Measurements from ENCODE around the gene BMPR1A. TPM values are rescaled to one million over a fixed set of nuclear protein-coding genes. Genes with fewer than 3 reads are reported as not detected.

BMPR1A gene
- total and polyA plus RNA-seq, 4 donors = 3.8 to 66.2 (median 19.7) TPM

GRCh38 chr10:86833969-86834368 is 77.5 kb downstream of the BMPR1A start:
- H3K4me1 ChIP-seq (ENCODE audit: control insufficient read depth in 5 of 5, insufficient read depth in 5 of 5, low read length in 5 of 5) = peaks cover 0 to 22% (median 5%) of the 10 kb centered on the region in 5 donors
- TF ChIP-seq CTCF (IDR thresholded peaks at IDR 0.05; ENCODE audit: control extremely low read depth, extremely low read depth) = no peak
- H3K9ac ChIP-seq (ENCODE audit: insufficient read depth in 1 of 2, low read length in 2 of 2) = no peak overlapping the region
- no peaks in the 10 kb centered on the region for H3K27me3 ChIP-seq (ENCODE audit: control insufficient read depth in 3 of 3, insufficient read depth in 3 of 3, low read length in 2 of 3)
- peak in 1 of 3 donors; percentile 49 for DNase-seq
- H3K36me3 ChIP-seq (ENCODE audit: control insufficient read depth in 4 of 4, insufficient read depth in 4 of 4, low read length in 4 of 4) = peaks cover 0 to 3% (median 0%) of the 10 kb centered on the region in 4 donors
- no peaks in the 10 kb centered on the region for H3K9me3 ChIP-seq (ENCODE audit: control insufficient read depth in 4 of 4, insufficient read depth in 3 of 4, low read length in 3 of 4)
- no peak overlapping the region for H3K4me3 ChIP-seq
- no peak for ATAC-seq (ENCODE audit: insufficient read depth, low FRiP score)
- H3K27ac ChIP-seq (ENCODE audit: low read depth in 1 of 2, low read length in 1 of 2) = no peak overlapping the region

- TF ChIP-seq CTCF (IDR thresholded peaks at IDR 0.05; ENCODE audit: control extremely low read depth, extremely low read depth) = no peak
- 78 to 81% methylated on average over 1 of the region's 1 CpG for WGBS, 2 donors
- H3K27ac ChIP-seq (ENCODE audit: low read depth in 1 of 2, low read length in 1 of 2) = no peak overlapping the region
Observed at GRCh38 chr10:86836044-86836443, 79.6 kb downstream of the BMPR1A start.

GRCh38 chr10:86837663-86838062 is 81.2 kb downstream of the BMPR1A start:
- TF ChIP-seq CTCF (IDR thresholded peaks at IDR 0.05; ENCODE audit: control extremely low read depth, extremely low read depth) = no peak
- 66 to 78% methylated on average over 7 of the region's 7 CpGs for WGBS, 2 donors

More at GRCh38 chr10:86836044-86836443, 79.6 kb downstream of the BMPR1A start:
- H3K36me3 ChIP-seq (ENCODE audit: control insufficient read depth in 4 of 4, insufficient read depth in 4 of 4, low read length in 4 of 4) = peaks cover 0 to 11% (median under 1%) of the 10 kb centered on the region in 4 donors
- peaks cover 0 to 13% (median 8%) of the 10 kb centered on the region in 5 donors for H3K4me1 ChIP-seq (ENCODE audit: control insufficient read depth in 5 of 5, insufficient read depth in 5 of 5, low read length in 5 of 5)
- no peaks in the 10 kb centered on the region for H3K9me3 ChIP-seq (ENCODE audit: control insufficient read depth in 4 of 4, insufficient read depth in 3 of 4, low read length in 3 of 4)
- H3K9ac ChIP-seq (ENCODE audit: insufficient read depth in 1 of 2, low read length in 2 of 2) = no peak overlapping the region
- DNase-seq (no peak), ATAC-seq (ENCODE audit: insufficient read depth, low FRiP score) (no peak)
- no peak overlapping the region for H3K4me3 ChIP-seq
- H3K27me3 ChIP-seq (ENCODE audit: control insufficient read depth in 3 of 3, insufficient read depth in 3 of 3, low read length in 2 of 3) = no peaks in the 10 kb centered on the region

GRCh38 chr10:86840498-86840897 is 84.1 kb downstream of the BMPR1A start:
- WGBS, 2 donors = 69 to 70% methylated on average over 4 of the region's 4 CpGs
- H3K9ac ChIP-seq (ENCODE audit: insufficient read depth in 1 of 2, low read length in 2 of 2) = no peak overlapping the region
- H3K4me1 ChIP-seq (ENCODE audit: control insufficient read depth in 5 of 5, insufficient read depth in 5 of 5, low read length in 5 of 5) = peaks cover 0 to 8% (median 5%) of the 10 kb centered on the region in 5 donors
- H3K27ac ChIP-seq (ENCODE audit: low read depth in 1 of 2, low read length in 1 of 2) = no peak overlapping the region
- TF ChIP-seq CTCF (IDR thresholded peaks at IDR 0.05; ENCODE audit: control extremely low read depth, extremely low read depth) = no peak
- no peak overlapping the region for H3K4me3 ChIP-seq
- H3K36me3 ChIP-seq (ENCODE audit: control insufficient read depth in 4 of 4, insufficient read depth in 4 of 4, low read length in 4 of 4) = peaks cover 0 to 20% (median 4%) of the 10 kb centered on the region in 4 donors
- peaks cover 0 to 1% (median 0%) of the 10 kb centered on the region in 4 donors for H3K9me3 ChIP-seq (ENCODE audit: control insufficient read depth in 4 of 4, insufficient read depth in 3 of 4, low read length in 3 of 4)
- ATAC-seq (ENCODE audit: insufficient read depth, low FRiP score) (no peak), DNase-seq (peak in 1 of 3 donors; percentile 23)
- H3K27me3 ChIP-seq (ENCODE audit: control insufficient read depth in 3 of 3, insufficient read depth in 3 of 3, low read length in 2 of 3) = no peaks in the 10 kb centered on the region

More at GRCh38 chr10:86837663-86838062, 81.2 kb downstream of the BMPR1A start:
- no peak overlapping the region for H3K27ac ChIP-seq (ENCODE audit: low read depth in 1 of 2, low read length in 1 of 2)
- H3K4me1 ChIP-seq (ENCODE audit: control insufficient read depth in 5 of 5, insufficient read depth in 5 of 5, low read length in 5 of 5) = peaks cover 0 to 13% (median 8%) of the 10 kb centered on the region in 5 donors
- H3K9ac ChIP-seq (ENCODE audit: insufficient read depth in 1 of 2, low read length in 2 of 2) = no peak overlapping the region
- DNase-seq (no peak), ATAC-seq (ENCODE audit: insufficient read depth, low FRiP score) (no peak)
- no peak overlapping the region for H3K4me3 ChIP-seq
- H3K27me3 ChIP-seq (ENCODE audit: control insufficient read depth in 3 of 3, insufficient read depth in 3 of 3, low read length in 2 of 3) = no peaks in the 10 kb centered on the region
- no peaks in the 10 kb centered on the region for H3K9me3 ChIP-seq (ENCODE audit: control insufficient read depth in 4 of 4, insufficient read depth in 3 of 4, low read length in 3 of 4)
- H3K36me3 ChIP-seq (ENCODE audit: control insufficient read depth in 4 of 4, insufficient read depth in 4 of 4, low read length in 4 of 4) = peaks cover 0 to 11% (median 4%) of the 10 kb centered on the region in 4 donors
